Choroid plexus epithelial cell (primary cell): ENCODE results near the gene TDRD9.

ENCODE experiments used
- DNase-seq: peaks from one replicate; pipeline ENCODE4 v3.0.0-alpha.2; 2010; ENCODE audit warnings: low read depth
- H3K4me3 ChIP-seq: 2 replicates; pipeline ENCODE4 v1.5.1; 2011; ENCODE audit warnings: low read depth, mild to moderate bottlenecking, control low read depth, low read length, moderate library complexity
- CTCF ChIP-seq: conservative IDR thresholded peaks from 2 replicates; pipeline ENCODE4 v1.5.1; 2011; ENCODE audit warnings: low read depth, mild to moderate bottlenecking, control low read depth, inconsistent platforms, low read length, moderate library complexity

TDRD9 gene

GRCh38 chr14:103904493-103905107 is 23.7 kb upstream of the TDRD9 start:
- no peak for TF ChIP-seq CTCF
- H3K4me3 ChIP-seq = no peak overlapping the region
- no peak for DNase-seq

- peak; percentile 51 for TF ChIP-seq CTCF
- DNase-seq = no peak
- no peak overlapping the region for H3K4me3 ChIP-seq
Observed at GRCh38 chr14:103905842-103906456, 22.3 kb upstream of the TDRD9 start.

- TF ChIP-seq CTCF = no peak
- no peak for DNase-seq
Observed at GRCh38 chr14:103908580-103908979, 19.7 kb upstream of the TDRD9 start.

GRCh38 chr14:103909531-103910261 is 18.6 kb upstream of the TDRD9 start:
- peak overlapping the region; percentile 27 for H3K4me3 ChIP-seq
- TF ChIP-seq CTCF = no peak
- no peak for DNase-seq

More at GRCh38 chr14:103908580-103908979, 19.7 kb upstream of the TDRD9 start:
- H3K4me3 ChIP-seq = no peak overlapping the region

GRCh38 chr14:103910262-103910935 is 17.9 kb upstream of the TDRD9 start:
- TF ChIP-seq CTCF = peak; percentile 91
- peak overlapping the region; percentile 27 for H3K4me3 ChIP-seq

GRCh38 chr14:103910984-103911383 is 17.3 kb upstream of the TDRD9 start:
- DNase-seq = no peak
- no peak overlapping the region for H3K4me3 ChIP-seq
- TF ChIP-seq CTCF = no peak

More at GRCh38 chr14:103910262-103910935, 17.9 kb upstream of the TDRD9 start:
- peak; percentile 82 for DNase-seq
